GM19455 (cell line): Measurements from ENCODE around the gene DESI2.
A peak's percentile ranks its signal among the peaks of the same experiment; 100 is the strongest.
"Not testable (repeated sequence)": the region's sequence is repeated elsewhere in the genome, so short reads cannot be mapped to it uniquely, and the experiment has no call there.

Experiments used
- ATAC-seq: cut with Tn5 transposase; IDR thresholded peaks from one replicate; pipeline ENCODE4 v1.9.1; 2021; ENCODE audit not compliant: unreplicated experiment

DESI2 gene

DNA sequence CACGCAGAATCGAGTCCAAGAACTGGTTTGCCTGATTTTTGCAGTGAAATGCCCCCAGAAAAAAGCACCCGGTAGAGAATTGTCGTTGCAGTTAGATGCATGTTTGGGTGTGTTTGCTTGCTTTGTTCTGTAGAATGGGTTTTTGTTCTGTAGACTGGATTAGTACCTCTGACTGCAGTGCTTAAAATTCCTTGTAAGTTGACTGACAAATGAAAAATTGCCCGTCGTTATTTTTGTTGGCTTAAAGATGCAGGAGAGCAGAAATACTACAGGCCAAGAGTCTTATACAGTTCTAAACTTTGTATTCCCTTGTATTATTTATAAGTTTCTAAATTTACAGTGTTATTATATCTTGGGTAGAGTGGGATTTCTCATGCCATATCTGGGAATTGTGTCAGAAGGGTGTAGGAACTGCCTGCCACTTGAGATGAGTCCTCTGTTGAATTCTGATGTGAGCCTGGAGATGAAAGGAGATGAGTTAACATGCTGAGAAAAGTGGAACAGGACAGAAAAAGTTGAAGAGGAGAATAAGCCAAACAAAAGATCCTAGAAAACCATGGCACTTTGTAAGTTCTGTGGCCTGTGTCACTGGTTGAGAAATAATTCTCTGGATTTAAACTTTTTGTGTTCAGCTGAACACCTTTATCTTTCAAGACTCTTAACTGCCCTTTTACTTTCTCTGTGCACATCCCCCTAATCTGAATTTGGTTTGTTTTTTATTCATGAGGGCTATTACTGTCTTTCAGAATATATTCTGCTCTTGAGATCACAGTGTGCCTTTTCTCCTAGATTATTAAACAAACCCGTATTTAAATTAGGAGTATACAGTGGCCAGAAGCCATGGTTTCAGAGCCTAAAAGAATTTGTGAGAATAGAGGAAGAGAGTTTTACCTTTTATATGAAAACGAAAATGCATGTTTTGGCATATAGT, 1.4 kb downstream of the DESI2 start:
- ATAC-seq = no peak

DNA sequence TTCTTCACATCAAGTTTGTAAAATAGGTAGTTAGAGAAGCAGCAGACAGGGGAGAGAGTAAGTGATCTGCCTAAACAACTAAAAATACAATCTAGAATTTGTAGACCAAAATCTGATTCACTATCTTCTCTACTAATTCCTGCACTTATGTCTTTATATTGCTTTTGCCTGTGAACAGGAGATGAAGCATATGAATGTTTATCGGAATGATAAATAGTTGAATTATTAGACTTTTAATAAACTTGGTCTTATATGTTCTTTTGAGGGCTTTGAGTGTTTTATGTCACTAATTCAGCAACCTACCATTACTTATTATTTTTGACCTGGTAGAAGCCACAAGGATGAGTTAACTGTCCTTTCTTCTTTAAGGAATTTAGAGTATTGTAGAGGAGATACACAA, 2.3 kb downstream of the DESI2 start:
- ATAC-seq = no peak

DNA sequence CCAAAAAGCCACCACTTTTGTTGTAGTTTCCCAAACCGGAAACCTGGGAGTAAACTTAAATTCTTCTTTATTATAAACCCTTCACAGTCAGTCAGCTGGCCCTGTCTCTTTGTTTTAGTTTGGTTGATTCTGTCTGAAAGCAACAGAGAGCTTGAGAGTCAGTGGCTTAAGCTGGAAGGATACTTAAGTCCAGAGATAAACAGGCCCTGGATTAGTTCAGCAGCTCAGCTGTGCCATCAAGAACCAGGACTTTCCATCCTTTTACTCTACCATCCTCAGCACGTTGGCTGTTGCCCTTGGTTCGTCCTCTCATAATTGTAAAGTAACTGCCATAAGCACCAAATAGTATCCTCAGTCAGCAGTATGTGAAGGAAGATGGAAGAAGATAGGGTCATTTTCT, 4.5 kb downstream of the DESI2 start:
- no peak for ATAC-seq

DNA sequence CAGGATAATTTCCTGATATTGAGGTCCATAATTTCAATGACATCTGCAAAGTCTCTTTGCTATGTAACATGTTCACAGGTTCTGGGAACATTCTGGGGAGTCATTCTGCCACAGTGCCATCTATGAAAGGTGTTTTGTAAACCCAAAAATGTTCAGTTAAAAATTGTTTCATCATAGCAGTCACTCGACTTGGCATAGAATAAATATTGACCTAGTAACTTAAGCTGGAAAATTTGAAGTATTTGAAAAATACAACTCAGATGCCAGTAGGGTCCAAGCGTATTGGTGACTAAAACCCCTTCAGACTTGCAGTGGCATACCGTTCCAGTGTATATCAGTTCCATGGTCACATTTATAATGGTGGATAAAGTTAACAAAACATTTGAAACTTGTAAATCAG, 6.8 kb downstream of the DESI2 start:
- ATAC-seq = no peak

DNA sequence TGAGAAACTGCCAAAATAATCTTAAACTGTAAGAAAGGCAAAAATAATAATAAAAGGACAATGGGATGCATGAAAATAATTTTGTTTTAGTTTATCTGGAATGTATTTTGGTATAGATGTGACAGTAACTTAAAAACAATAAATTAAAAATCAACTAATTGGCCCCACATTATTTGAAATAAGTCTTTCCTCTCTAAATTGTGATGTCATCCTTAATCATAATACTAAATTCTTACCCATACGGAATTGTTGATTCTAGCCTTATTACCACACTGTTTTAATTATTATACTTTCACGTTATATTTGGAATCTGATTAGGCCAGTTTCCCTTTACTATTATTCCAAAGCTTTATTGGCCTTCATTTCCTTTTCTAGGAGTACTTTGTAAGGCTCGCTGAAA, 7.7 kb downstream of the DESI2 start:
- no peak for ATAC-seq

DNA sequence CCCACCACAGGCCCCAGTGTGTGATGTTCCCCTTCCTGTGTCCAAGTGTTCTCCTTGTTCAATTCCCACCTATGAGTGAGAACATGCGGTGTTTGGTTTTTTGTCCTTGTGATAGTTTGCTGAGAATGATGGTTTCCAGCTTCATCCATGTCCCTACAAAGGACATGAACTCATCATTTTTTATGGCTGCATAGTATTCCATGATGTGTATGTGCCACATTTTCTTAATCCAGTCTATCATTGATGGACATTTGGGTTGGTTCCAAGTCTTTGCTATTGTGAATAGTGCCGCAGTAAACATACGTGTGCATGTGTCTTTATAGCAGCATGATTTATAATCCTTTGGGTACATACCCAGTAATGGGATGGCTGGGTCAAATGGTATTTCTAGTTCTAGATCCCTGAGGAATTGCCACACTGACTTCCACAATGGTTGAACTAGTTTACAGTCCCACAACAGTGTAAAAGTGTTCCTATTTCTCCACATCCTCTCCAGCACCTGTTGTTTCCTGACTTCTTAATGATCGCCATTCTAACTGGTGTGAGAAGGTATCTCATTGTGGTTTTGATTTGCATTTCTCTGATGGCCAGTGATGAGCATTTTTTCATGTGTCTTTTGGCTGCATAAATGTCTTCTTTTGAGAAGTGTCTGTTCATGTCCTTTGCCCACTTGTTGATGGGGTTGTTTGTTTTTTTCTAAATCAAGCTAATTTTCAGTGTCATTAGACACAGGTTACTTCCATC, 8.8 kb downstream of the DESI2 start:
- ATAC-seq = not testable (repeated sequence)

DNA sequence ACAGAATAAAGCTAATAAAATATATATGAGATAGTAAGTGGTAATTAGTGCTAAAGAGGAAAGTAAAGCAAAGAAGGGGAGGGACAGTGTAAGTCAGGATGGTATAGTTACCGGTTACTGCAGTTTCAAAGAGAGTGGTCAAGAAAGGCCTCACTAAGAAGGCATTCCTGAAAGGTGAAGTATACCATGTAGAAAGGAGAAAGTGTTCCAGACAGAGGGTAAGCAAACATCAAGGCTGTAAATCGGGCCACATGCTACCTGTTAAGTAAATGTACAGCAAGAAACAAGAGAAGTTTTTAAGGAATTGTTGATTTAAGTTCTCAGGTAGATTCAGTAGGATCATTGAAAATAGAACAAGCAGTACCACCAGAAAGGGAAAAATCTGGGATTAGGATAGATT, 9.7 kb downstream of the DESI2 start:
- ATAC-seq = no peak

DNA sequence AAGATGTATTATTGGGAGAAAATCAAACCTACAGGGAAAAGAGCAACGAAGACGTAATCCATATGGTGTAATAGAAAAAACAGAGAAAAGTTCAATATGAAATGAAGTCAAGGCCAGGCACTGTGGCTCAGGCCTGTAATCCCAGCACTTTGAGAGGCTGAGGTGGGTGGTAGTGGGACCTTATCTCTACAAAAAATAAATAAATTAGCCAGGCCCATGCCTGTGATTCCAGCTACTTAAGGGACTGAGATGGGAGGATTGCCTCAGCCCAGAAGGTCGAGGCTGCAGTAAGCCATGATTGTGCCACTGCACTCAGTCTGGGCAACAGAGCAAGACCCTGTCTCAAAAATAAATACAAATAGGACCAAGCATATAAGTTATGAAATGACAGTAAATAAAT, 11.4 kb downstream of the DESI2 start:
- no peak for ATAC-seq

DNA sequence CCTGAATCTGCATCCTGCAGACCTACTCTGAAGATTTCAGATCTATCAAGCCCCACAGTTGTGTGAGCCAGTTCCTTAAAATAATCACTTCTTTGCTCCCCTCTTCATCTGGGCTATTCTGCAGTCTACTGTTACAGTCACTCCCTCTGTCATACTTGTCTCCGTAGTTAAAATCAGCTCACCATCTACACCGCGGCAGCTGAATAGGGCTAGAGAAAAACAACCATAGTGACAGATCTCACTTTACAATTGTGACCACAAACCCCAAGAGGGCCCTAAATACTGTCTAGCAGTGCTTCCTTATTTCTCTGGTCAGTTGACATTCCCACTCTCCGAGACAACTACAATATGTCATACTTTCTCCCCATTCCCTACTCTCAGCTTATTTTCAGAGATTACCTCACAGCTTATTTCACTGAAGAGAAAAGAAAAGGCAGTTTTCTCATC, 12.9 kb downstream of the DESI2 start:
- peak; percentile 67 for ATAC-seq

DNA sequence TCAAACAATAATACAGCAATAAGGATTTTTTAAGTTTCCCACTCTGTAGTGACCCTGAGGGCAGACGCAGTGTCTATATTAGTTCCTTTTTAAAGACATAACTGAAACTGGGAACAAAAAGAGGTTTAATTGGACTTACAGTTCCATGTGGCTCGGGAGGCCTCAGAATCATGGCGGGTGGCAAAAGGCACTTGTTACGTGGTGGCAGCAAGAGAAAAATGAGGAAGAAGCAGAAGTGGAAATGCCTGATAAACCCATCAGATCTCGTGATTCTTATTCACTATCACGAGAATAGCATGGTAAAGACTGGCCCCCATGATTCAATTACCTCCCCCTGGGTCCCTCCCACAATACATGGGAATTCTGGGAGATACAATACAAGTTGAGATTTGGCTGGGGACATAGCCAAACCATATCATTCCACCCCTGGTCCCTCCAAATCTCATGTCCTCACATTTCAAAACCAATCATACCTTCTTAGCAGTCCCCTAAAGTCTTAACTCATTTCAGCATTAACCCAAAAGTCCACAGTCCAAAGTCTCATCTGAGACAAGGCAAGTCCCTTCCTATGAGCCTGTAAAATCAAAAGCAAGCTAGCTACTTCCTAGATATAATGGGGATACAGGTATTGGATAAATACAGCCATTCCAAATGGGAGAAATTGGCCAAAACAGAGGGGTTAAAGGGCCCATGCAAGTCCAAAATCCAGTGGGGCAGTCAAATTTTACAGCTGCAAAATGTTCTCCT, 13.9 kb downstream of the DESI2 start:
- not testable (repeated sequence) for ATAC-seq

DNA sequence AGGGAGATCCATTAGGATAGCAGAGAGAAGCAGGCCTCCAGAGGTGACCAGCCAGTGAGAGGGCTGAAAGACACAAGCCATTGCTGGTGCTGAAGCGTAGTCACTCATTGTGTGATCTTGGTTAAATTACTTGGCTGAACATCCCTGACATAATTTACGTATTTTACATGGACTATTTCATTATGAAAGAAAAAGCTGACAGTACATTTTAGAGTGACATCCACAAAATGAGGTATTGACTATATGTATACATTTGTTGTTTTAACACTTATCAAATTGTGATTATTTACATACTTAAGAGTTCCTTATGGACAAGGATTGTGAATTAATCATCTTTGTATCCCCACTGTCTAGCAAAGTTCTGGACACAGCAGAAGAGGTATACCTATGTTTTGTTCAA, 14.9 kb downstream of the DESI2 start:
- no peak for ATAC-seq

DNA sequence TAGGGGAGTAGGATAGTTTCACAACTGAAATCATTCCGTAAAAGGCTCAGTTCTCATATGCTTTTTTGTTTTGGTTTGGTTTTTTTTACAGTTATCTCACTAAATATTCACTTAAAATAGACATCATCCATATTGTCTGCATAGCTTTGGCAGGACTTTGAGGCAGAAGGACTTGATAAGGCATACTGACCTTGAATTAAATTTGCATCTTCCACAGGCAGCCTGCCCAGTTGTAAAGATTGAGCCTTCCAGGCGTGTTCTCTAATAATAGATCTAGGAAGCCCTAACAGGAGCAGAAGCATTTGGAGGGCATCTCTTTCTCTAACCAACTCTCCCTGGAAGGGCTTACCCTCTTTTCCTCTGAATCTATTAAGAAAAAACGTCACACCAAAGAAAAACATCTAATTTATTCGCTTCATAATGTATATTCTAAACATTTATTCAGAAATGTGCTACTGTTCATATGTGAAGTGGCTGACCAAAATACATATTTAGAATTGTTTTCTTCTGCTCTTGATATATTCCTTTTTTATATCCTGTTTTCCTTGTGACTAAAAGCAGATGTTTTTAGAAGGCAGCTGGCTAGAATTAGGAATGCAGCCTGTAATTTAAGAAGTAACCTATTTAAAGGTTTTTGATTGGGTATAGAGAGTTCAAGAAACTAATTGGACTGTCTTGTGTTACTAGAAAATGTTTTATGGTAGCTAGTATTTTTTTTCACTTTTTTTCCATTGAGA, 20.2 kb downstream of the DESI2 start:
- ATAC-seq = no peak

DNA sequence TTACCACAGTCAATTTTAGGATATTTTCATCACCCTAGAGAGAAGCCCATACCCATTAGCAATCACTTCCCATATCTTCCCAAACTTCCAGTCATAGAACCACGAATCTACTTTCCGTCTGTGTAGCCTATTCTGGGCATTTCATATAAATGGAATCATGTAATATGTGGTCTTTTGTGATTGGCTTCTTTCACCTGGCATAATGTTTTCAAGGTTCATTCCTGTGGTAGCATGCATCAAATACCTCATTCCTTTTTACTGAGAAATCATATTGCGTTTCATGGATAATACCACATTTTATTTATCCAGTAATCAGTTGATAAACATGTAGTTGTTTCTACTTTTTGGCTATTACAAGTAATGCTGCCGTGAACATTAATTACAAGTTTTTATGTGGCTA, 21.5 kb downstream of the DESI2 start:
- ATAC-seq = no peak

DNA sequence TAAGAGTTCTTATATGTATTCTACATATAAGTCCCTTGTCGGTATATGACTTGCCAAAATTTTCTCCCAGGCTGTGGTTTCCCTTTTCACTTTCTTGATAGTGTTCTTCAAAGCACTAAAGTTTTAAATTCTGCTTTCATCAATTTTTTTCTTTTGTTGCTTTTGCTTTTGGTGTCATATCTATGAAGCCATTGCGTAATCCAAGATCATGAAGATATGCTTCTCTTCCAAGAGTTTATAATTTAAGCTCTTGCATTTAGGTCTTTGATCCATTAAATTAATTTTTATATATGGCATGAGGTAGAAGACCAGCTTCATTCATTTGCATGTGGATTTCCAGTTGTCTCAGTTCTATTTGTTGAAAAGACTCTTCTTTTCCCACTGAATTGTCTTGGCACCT, 22.2 kb downstream of the DESI2 start:
- ATAC-seq = no peak

DNA sequence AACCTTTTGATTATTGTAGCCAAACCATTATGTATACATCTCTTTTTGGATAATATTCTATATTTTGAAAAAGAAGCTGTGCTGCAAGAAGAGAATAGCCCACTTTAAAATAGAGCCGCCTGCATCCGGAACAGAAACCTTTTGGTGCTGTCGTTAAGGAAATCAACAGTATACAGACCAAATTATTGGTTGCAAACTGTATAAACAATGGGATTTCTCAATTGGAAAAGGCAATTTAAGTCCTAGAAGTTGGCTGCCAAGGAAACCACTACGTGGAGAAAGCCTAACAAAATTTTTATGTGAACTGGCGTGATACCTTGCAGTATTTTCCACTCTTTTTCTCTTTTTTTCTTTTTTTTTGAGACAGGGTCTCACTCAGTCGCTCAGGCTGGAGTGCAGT, 25.8 kb downstream of the DESI2 start:
- no peak for ATAC-seq

DNA sequence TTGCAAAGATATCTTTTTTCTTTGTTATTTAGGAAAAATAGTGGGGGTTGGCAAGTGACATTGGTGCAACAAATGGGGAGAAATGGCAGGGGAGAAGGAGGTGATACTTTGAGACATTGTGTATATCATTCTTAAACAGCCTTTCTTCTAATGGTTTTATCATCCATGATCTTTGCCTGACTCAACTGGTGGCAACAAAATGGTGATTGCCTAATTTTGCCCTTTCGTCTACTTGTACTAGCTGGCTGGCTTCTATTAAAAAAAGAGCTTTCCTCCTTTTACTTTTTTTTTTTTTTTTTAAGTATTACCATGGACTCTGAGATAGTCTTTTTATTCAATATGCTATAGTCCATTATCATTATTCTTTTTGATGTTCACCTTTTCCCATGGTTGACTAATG, 27.7 kb downstream of the DESI2 start:
- no peak for ATAC-seq

DNA sequence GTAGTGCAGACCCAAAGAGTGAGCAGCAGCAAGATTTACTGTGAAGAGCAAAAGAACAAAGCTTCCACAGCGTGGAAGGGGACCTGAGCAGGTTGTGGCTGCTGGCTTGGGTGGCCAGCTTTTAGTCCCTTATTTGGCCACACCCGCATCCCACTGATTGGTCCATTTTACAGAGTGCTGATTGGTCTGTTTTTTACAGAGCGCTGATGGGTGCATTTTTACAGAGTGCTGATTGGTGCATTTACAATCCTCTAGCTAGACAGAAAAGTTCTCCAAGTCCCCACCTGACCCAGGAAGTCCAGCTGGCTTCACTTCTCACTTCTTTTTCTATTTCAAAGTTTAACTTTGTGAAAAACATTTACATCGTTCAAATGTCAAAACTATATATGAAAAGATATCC, 29.2 kb downstream of the DESI2 start:
- ATAC-seq = not testable (repeated sequence)

DNA sequence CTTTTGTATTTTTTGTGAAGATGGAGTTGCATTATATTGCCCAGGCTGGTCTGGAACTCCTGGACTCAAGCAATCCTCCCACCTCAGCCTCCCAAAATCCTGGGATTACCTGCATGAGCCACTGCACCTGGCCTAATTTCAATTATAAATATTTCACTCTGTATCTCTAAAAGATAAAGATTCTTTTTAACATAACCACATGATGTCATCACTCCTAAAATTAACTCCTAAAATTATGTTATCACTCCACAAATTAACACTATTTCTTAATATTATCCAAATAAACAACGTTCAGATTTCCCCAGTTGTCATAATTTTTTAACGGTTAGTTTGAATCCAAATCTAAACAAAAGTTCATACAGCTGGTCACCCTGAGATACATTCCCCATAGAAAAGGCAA, 43.0 kb downstream of the DESI2 start:
- no peak for ATAC-seq

DNA sequence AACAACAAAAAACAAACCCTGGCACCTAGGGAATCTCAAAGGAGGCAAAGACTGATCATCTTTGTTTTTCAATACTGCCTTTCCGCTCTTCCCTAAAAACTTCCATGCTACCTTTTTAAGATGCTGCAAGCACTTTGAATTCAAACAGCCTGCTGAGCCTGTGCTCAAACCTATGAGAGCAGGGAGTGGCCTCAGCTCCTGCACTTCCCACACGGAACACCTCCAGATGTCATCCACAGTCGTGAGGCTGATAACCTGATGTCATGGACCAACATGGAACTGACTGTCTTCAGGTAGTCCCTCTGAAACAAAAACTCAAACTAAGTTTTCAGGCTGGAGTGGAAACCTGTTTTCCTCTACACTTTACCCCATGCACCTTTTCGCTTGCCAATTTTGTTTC, 46.8 kb downstream of the DESI2 start:
- ATAC-seq = no peak

DNA sequence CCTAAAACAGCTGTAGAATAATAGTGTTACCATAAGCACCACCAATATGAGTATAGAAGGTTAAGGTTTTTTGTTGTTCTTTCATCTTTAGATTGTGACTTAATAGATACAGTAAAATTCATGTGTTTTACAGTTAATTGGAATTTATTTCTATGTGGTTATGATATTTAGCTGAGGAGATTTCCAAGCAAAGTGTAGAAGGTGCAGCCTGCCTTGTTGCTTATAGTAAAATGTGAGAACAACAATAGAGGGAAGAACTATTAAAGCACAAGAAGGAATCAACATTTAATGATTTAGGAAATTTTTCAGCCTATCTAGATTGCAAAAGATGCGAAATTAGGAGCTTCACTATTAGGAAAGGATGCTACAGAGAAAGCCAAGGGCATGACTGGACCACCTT, 47.9 kb downstream of the DESI2 start:
- ATAC-seq = no peak

DNA sequence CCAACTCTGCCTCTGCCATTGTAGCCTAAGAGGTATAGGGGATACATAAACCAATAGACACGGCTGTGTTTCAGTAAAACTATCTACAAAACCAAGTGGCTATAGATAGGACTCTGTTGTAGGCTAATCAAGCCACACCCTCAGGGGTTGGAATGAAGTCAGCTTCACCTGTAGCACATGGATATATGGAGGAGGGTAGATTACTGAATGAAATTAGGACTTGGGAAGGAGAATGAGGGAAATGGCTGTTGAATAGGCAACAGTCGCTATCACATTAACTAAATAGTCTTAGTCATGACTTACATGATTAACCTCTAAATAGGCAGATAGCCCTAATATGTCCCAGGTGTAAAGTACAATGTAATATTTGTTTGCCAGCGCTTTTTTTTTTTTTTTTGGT, 49.7 kb downstream of the DESI2 start:
- no peak for ATAC-seq
